HG02571 (cell line): ENCODE data around the gene TNFRSF1B.

Experiments
- ATAC-seq: cut with Tn5 transposase; IDR thresholded peaks from one replicate; pipeline ENCODE4 v1.9.1; 2021; ENCODE audit warnings: mild to moderate bottlenecking, moderate library complexity; ENCODE audit not compliant: unreplicated experiment

TNFRSF1B gene

DNA sequence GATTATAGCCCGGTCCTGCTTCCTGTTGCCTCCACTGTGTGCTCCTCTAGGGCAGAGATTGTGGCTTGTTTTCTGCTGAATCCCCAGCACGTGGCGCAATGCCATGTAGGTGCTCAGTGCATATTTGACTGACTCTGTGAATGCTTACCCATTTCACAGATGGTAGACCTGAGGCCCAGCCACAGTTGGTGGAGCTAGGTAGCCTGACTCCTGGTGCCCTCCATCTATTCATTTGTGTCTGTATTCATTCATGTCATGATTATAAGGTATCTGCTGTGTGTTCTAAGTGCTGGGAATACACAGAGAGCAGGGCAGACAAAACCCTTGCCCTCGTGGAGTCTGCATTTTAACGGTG lies 22.5 kb downstream of the TNFRSF1B start:
- no peak for ATAC-seq

DNA sequence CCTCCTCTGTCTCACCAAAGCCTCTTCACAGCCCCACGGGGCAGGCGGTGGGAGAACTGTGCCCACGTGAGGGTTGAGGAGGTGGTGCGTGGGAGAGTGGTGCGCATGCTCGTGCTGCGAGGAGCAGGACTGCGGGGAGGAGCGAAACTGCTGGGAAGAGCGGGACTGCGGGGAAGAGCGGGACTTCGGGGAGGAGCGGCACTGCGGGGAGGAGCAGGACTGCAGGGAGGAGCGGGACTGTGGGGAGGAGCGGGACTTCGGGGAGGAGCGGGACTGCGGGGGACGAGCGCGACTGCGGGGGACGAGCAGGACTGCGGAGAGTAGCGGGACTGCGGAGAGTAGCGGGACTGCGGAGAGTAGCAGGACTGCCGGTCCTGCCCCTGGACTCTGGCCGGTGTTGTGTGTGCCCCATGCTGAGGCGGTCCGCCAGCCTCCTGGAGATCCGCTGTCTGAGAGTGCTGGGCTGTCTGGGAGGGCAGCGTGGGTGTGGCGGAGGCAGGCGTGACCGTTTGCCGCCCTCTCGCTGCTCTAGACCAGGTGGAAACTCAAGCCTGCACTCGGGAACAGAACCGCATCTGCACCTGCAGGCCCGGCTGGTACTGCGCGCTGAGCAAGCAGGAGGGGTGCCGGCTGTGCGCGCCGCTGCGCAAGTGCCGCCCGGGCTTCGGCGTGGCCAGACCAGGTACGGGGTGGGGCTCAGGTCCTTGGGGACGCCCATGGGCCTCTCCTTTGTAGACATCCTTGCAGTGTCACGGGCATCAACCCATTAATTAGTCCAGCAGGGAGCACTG lies 24.6 kb downstream of the TNFRSF1B start:
- ATAC-seq, result no peak

DNA sequence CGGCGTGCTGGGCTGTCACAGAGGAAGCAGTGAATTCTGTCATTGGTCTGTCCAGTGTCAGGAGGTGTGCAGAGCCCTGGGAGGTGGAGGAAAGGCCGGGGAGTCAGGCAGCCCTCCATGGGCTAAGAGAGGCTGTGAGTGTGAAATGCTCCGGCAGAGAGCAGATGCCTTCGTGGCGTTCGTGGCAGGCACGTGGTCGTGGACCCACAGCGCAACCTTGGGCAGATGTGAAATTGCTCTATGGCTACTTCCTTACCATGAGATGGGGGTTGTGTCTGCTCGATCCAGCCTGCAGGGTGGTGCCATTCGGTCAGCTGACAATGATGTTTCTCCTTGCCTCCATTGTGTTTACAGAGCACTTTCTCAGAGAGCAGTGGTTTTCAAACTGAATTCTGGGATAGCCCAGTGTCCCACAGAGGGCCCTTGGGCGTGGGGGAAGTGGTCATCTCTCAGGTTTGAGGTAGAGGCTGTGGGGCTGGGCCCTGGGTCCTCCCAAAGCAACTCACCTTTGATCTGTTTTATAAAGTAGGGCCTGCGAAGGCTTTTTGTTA lies 27.9 kb downstream of the TNFRSF1B start:
- ATAC-seq, result no peak

- no peak for ATAC-seq
These were observed 28.6 kb downstream of the TNFRSF1B start for GRCh38 chr1:12195416-12195815.

DNA sequence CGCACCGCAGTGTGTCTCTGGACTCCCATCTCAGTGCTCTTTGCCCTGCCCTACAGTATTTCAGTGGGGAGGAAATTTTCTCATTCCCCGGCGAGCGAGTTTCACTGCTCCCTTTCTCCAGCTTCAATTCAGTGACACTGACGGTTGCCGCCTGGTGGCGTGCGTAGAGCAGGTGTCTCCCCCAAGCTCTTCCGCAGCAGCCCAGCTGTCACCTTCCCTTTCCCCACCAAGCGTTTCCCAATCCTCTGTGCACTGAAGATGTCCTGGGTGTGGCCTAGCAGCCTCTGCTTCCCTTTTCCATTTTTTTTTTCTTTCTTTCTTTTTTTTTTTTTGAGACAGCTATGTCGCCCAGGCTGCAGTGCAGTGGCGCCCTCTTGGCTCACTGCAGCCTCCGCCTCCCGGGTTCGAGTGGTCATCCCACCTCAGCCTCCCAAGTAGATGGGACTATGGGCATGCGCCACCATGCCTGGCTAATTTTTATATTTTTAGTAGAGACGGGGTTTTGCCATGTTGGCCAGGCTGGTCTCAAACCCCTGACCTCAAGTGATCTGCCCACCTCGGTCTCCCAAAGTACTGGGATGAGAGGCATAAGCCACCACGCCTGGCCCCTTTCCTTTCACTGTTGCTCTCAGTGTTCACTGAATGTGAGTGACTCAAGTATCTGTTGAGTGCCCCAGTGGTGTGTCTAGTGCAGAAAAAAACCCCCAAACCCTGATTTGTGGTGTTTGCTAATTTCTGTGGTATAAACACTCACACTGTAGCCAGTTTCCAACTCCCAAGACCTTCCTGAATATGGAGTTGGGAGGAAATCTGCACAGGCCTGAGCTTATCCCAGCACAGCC lies 30.1 kb downstream of the TNFRSF1B start:
- ATAC-seq, result no peak

DNA sequence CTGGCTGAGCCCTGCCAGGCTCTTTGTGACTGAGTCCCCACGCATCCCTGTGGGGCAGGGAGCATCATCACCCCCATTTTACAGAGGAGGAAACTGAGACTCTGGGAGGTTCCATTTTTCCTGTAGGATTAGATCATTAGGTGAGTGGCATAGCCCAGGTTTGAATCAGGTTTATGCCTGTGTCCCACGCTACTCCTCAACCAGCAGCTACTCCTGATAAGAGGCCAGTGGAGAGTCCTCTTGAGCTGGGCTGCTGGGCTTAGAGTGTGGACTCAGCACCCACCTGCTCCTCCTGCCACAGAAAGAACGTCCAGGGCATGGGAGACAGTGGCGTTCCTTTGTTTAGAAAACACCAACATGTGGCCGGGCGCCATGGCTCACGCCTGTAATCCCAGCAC lies 30.7 kb downstream of the TNFRSF1B start:
- no peak for ATAC-seq

DNA sequence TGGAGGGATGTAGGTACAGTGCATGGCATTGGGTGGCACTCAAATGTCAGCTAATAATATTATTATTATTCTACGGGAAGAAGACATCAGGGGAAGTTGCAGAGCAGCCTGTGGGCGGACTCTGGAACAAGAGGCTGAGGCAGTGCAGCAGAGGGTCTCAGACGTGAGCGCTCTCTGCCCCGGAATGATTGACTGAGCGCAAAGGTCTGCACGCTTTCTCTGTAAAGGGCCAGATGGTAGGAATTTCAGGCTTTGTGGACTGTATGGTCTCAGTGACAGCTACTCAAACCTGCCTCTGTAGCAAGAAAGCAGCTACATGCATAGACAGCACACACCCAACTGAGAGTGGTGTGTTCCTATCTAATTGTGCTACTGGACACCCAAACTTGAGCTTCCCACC lies 33.4 kb downstream of the TNFRSF1B start:
- no peak for ATAC-seq

DNA sequence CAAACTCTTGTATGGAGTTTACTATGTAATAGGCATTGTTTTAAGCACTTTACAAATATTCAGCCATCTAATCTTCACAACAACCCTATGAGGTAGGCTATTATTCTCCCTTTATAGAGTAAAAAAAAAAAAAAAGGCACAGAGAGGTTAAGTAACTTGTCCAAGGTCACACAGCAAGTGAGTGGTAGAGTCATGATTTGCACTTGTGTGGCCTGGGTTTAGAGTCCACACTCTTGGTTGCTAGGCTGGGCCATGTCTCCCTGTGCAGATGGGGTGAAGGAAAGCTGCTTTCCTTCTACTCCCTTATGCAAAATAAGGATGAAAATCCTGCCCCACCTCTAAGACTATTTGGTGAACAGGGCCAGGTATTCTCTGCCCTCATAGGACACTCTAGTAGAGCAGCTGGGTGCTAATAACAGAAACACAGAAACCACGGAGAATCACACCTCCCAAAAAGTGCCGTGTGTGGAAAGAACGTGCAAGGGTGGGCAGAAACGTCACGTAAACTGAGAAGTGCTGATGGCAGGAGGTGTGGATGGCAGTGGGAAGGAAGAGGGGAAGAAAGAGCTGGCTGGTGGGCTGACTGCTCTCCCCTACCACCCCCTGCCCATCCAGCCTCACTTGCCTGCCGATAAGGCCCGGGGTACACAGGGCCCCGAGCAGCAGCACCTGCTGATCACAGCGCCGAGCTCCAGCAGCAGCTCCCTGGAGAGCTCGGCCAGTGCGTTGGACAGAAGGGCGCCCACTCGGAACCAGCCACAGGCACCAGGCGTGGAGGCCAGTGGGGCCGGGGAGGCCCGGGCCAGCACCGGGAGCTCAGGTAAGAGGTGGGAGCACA lies 34.8 kb downstream of the TNFRSF1B start:
- ATAC-seq, result no peak

DNA sequence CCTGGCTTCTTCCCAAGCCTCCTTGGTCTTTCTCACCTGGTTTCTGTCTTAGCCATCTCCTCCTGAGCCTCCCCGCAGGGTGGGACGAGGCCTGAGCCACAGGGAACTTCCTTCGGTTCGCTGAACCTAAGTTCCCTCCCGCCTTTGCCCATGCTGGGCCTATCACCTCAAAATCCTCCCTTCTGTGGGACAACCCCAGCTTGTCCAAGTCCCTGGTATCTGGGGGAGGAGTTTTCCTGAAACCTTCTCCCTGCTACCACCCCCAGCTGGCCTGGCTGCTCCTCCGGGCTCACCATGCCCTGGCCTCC lies 35.4 kb downstream of the TNFRSF1B start:
- no peak for ATAC-seq

- no peak for ATAC-seq
These were observed 35.8 kb downstream of the TNFRSF1B start for GRCh38 chr1:12202577-12202976.

GRCh38 chr1:12203216-12204007 lies 36.6 kb downstream of the TNFRSF1B start:
- ATAC-seq, result no peak

DNA sequence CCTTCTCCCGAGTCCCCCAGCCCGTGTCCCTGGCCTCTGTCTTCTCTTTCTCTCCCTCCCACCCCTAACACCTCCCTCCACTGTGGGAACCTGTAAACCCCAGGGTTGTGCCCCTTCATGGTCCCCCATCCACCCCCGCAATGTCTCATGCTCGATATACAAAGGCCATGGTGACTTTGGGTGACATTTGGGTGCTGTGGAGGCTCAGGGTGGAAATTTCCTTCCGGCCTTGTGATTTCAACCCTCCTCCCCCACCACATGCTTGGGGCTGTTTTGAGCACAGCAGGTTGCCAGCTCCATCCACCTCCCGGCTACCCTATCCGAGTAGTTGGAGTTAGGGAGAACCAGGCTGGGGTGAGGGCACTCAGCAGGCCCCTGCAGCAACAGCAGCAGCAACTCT lies 37.3 kb downstream of the TNFRSF1B start:
- no peak for ATAC-seq

GRCh38 chr1:12204754-12205658 lies 38.2 kb downstream of the TNFRSF1B start:
- no peak for ATAC-seq

DNA sequence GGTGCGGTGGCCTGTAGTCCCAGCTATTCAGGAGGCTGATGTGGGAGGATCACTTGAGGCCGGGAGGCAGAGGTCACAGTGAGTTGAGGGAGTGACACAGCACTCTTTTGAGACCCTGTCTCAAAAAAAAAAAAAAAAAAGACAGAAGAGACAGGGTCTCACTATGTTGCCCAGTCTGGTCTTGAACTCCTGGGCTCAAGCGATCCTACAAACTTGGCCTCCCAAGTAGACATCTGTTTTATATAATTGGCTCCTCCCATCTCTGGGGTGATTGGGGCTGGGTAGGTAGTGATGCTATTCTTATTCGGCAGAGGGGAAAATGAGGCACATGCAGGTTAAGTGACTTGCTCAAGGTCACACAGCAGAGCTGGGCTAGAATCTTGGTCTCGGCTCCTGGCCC lies 39.4 kb downstream of the TNFRSF1B start:
- no peak for ATAC-seq

- no peak for ATAC-seq
These were observed 40.1 kb downstream of the TNFRSF1B start for GRCh38 chr1:12206792-12207424.

GRCh38 chr1:12208271-12208670 lies 41.5 kb downstream of the TNFRSF1B start:
- no peak for ATAC-seq

- ATAC-seq, result no peak
These were observed 42.1 kb downstream of the TNFRSF1B start for GRCh38 chr1:12208764-12209494.

DNA sequence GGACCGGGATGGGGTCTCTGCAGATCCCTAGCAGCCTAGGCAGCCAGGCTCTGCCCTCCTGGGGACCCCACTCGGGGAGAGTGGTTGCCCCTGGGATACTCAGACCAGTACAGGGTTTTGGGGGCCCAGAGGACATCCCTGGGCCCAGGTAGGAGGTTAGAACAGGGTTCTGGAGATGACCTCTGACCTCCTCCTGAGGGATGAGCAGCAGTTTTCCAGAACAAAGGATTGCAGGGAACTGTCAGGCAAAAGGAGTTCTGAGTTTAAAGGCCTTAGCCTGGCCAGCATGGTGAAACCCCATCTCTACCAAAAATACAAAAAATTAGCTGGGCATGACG lies 42.7 kb downstream of the TNFRSF1B start:
- ATAC-seq, result no peak
